ENCODE measurements around the gene PRDM7.
"Not testable (repeated sequence)": the region's sequence is repeated elsewhere in the genome, so short reads cannot be mapped to it uniquely, and the experiment has no call there.

Gene PRDM7

DNA sequence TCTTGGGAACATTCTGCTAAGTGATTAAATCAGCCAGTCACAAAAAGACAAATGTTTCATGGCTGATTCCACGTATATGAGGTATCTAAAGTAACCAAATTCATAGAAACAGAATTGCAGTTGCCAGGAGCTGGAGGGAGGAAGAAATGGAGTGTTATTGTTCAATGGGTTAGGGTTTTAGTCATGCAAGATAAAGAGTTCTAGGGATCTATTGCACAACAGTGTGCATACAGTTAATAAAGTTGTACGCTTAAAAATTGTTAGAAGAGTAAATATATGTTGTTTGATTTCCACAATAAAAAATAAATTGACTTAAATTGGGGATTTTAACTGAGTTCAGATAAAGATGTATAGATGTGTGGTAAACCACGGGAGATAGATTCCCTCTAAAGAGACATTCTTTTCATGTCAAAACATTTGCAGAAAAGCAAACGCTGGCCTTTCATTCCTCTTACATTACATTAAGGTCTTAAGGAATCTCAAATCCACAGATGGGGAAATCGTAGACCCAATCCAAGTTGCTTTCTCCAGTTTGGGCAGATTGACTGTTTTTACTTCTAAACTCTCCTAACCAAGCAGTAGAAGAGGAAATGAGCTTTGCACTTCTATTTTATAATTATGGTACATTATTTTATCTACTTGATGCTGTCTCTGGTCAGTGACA lies 4.6 kb downstream of the PRDM7 start:
- DNase-seq (ENCODE audit: low read depth) = no peak

DNA sequence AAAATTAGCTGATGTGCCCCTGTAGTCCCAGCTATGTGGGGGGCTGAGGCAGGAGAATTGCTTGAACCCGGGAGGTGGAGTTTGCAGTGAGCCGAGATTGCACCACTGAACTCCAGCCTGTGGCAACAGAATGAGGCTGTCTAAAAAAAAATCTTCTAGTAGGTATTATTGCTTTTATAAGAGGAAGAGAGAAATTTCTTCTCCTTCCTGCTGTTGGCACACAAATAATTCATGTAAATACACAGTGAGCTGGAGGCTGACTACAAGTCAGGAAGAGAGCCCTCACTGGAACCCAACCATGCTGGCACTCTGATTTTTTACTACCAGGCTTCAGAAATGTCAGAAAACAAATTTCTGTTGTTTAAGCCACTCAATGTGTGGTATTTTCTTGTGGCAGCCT lies 6.7 kb downstream of the PRDM7 start:
- DNase-seq (ENCODE audit: low read depth) = no peak

DNA sequence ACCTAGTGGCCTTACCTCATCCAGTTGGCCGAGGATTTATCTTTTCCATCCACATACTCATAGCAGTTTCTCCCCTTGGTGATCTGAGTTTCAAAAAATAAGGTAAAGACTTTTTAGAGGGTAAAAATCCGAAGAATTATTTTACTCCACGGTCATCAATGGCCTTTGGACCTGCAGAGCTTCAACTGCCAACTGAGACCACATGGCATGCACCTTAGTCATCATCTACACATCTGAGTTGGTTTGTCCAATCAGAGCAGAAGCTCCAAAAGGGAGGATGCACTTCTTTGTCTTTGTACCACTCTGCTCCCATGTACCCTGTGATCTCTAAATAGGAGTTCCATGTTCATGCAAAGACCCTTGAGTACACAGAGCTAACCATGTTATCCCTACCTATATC lies 15.7 kb downstream of the PRDM7 start:
- DNase-seq (ENCODE audit: low read depth) = no peak

DNA sequence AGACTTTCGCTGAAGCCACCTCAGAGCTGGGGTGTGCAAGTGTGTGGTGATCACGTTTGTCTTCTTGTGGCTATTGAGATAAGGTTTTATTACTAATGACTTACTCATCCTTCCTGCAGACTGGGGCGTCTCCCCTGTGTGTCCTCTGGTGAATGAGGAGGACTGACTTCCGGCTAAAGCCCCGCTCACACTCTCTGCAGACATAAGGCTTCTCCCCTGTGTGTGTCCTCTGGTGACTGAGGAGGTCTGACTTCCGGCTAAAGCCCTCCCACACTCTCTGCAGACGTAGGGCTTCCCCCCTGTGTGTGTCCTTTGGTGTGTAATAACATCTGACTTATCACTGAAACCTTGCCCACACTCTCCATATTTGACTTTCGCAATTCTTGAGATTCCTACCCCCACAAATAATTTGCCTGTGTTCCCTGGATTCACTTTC lies 19.4 kb downstream of the PRDM7 start:
- DNase-seq (ENCODE audit: low read depth) = no peak

DNA sequence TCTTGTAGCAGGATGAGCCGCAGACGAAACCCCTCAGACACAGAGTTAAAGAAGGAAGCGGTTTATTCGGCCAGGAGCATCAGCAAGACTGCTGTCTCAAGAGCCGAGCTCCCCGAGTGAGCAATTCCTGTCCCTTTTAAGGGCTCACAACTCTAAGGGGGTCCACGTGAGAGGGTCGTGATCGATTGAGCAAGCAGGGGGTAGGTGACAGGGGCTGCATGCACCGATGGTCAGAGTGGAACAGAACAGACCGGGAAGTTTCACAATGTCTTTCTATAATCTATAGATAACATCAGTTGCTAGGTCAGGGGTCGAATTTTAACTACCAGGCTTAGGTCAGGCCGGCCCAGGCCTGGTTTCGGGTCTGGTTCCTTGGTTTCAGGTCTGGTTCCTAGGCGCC lies 20.6 kb downstream of the PRDM7 start:
- DNase-seq (ENCODE audit: low read depth) = not testable (repeated sequence)

DNA sequence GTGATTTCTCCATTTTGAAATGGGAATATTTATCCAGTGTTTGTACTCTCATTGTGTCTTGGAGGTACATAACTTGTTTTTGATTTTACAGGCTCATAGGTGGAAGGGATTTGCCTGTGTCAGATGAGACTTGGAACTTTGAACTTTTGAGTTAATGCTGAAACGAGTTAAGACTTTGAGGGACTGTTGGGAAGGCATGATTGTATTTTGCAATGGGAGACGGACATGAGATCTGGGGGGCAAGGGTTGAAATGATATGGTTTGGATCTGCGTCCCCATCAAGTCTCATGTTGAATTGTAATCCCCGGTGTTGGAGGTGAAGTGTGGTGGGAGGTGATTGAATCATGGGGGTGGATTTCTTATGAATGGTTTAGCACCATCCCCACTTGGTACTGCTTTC lies 21.8 kb downstream of the PRDM7 start:
- no peak for DNase-seq (ENCODE audit: low read depth)

DNA sequence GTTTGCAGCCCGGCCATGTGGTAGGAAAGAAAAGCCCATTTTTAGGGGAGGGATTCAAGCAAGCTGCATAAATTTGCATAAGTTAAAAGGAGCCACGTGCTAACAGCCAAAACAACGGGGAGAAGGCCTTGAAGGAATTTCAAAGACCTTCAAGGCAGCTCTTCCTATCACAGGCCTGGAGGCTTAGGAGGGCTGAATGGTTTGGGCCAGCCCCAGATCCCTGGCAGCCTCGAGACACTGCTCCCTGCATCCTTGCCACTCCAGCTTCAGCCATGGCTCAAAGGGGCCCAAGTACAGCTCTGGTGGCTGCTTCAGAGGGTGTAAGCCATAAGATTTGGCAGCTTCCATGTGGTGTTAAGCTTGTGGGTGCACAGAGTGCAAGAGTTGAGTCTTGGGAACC lies 22.6 kb downstream of the PRDM7 start:
- no peak for DNase-seq (ENCODE audit: low read depth)

DNA sequence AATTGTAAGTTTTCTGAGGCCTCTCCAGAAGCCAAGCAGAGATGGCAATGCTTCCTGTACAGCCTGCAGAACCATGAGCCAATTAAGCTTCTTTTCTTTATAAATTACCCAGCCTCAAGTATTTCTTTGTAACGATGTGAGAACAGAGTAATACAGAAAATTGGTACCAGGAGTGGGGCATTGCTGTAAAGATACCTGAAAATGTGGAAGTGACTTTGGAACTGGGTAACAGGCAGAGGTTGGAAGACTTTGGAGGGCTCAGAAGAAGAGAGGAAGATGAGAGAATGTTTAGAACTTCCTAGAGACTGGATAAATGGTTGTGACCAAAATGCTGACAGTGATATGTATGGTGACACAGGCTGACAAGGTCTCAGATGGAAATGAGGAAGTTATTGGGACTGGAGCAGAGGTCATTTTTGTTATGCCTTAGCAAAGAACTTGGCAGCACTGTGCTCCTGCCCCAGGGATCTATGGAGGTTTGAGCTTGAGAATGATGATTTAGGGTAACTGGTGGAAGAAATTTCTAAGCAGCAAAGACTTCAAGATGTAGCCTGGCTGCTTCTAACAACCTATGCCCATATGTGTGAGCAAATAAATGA lies 23.1 kb downstream of the PRDM7 start:
- DNase-seq (ENCODE audit: low read depth) = no peak

DNA sequence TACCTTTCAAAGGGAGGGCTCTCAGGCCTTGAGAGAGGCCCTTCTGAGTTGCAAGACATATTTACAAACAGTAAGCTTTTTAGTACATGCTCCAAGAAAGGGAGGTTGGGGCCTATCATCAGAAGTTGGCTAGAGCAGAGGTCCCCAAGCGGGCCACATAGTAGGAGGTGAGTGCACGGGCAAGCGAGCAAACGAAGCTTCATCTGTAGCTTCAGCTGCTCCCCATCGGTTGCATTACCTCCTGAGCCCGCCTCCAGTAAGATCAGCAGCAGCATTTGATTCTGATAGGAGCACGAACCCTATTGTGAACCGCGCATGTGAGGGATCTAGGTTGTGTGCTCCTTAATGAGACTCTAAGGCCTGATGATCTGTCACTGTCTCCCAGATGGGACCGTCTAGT lies 26.2 kb downstream of the PRDM7 start:
- DNase-seq (ENCODE audit: low read depth) = no peak

DNA sequence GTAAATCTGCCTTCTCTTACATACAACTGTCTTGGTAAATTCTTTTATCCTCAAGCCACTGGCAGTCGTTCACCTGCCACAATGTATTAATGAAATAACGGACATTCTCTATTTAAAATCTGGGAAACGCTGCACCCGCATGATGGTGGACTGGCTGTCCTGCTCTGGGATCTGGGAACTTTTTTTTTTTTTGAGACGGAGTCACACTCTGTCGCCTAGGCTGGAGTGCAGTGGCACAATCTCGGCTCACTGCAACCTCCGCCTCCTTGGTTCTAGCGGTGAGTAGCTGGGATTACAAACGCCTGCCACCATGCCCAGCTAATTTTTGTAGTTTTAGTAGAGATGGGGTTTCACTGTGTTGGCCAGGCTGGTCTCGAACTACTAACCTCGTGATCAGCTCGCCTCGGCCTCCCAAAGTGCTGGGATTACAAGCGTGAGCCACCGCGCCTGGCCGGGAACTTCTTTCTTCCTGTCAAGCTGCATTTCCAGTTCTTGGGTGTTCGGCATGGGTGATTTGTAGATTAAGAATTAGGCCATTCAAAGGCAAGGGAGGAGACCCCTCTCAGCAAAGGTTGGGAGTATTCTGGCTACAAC lies 28.3 kb downstream of the PRDM7 start:
- DNase-seq (ENCODE audit: low read depth) = no peak

DNA sequence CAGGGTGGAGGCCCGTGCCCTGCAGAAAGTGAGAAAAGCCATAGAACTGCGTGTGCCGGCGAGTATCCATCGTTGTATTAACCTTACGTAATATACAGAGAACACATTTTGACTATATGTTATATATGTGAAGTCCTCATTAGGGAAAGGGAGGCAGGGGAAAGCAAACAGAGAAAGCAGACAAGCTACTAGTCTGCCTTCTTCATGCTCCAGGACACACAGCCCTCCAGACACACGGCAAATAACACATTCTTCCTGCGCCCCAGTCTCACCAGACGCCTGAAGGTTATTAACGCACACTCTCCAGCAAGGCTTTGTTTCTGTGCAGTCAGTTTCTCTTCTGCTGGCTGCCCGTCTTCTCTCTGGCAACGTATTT lies 28.8 kb downstream of the PRDM7 start:
- DNase-seq (ENCODE audit: low read depth) = no peak

DNA sequence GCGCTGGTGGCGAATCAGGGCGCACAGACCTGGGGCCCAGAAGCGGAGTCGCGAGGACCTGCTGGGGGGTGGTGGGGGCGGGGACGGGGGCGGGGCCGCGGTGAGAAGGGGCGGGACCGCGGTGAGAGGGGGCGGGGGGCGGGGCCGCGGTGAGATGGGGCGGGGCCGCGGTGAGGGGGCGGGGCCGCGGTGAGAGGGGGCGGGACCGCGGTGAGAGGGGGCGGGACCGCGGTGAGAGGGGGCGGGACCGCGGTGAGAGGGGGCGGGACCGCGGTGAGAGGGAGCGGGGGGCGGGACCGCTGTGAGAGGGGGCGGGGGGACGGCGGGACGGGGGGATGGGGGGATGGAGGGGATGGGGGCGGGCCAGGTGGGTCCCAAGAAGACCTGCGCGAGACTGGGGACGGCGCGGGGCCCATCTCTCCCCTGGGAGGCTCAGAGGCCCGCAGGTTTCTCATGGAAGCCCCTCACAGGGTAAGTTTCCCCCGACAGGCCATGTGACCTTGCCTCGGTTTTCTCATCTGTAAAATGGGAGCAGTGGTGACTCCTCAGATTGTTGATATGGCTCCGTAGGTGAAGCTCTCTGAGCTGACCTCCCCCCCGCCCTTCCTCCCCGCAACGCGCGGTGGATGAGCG lies 29.3 kb downstream of the PRDM7 start:
- DNase-seq (ENCODE audit: low read depth) = no peak

DNA sequence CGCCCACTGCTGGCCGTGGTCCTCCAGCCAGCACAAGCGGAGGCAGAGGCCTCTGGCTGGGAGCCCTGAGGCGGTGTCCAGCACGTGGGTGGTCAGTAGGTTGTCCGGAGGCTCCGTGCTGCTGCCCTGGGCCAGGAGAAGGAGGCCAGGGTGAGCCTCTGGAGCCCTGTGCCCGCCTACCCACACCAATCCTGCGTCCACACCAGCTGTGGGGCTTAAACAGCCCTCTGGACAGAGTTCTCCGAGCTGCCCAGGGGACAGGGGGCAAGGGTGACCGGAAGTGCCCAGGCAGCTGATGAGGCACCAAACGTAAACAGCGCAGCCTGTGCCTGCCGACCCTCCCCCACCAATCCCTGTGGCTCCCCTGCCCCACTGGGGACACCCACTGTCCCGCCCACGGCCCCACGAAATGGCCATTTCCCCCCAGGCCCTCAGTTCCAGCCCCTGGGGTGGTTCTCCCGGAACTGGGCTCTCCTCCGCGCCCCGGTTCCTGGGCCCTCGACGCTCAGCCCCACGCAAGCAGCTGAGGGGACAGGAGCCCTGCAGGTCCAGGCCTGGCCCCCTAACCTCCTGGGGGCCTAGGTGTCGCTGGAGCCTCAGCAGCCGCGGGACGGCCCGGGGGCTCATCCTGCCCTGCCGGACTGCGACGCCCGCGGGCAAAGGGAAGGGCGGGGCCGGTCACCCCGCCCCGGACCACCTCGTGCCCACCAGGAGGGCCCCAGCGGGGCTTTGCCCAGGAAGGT lies 30.0 kb downstream of the PRDM7 start:
- no peak for DNase-seq (ENCODE audit: low read depth)

DNA sequence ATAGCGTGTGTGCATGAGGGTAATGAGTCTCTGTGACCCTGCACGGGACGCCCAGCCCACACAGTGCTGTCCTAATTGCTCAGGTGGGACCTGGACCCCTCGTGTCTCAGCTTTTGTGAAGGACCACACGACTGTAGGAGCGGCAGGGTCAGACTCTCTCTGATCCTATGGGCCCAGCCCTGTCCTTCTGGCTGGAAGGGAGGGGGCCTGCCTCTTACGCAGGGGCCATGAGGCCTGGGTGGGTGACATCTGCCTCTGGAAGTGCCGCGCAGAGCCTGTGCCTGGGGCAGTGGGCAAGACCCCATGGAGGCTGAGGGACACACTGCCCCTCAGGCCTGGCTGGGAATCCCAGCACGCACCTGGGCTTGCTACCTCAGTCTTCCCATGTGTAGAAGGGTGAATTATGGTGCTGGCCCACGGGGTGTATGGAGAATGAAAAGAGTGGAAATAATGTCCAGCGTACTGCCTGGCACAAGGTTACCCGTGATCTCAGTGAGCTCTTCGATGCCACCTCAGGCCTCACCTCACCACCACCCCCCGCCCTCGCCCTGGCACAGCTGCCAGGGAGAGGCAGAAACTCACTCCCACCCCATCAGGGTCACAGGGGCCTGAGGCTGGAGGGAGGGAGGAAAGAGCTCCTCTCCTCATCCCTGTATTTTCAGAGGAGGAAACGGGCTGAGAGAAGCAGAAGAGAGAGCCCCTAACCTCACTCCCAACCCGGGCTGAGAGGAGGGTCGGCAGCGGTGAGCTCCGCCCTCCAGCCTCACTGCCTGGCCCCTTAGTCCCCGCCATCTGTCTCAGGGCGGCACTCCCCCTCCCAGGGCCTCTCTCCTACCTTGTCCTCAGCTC lies 30.8 kb downstream of the PRDM7 start:
- no peak for DNase-seq (ENCODE audit: low read depth)

DNA sequence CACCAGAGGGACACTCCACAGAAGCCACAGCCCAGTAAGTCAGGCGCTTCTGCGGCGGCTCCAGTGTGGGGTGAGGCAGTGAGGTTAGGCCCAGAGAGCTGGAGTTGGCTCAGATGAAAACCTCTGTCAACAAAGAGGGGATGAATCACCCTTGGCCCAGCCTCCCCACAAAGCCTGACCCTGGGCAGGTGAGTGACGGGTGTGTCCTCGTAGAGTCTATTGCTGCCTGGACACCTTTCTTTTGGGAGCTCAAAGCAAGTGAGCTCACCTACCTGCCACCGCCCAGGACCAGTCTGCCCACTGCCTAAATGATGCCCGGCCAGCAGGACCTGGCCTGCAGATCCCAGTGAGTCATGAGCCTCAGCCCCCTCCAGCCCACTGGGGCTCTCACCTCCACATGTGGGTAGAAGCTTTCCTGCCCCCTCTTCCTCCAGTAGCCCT lies 33.0 kb downstream of the PRDM7 start:
- DNase-seq (ENCODE audit: low read depth) = no peak

DNA sequence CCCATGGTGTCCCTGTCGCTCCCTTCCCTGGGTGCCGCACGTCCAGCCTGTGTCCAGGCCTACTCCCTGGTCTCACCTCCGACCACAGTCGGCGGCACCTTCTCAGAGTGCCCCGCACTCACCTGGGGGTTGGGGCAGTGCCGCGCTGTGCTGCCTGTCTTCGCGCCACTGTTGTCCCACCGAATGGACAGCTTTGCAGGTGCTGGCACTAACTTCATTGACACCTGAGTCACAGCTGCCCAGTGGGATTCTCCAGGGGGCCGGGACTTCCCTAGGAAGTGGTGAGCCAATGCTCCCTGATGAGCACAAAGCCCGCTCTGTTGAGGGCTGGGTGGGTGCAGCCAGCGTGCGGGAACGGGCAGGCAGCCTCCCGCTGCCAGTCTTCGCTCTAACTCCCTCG lies 33.6 kb downstream of the PRDM7 start:
- DNase-seq (ENCODE audit: low read depth) = no peak

DNA sequence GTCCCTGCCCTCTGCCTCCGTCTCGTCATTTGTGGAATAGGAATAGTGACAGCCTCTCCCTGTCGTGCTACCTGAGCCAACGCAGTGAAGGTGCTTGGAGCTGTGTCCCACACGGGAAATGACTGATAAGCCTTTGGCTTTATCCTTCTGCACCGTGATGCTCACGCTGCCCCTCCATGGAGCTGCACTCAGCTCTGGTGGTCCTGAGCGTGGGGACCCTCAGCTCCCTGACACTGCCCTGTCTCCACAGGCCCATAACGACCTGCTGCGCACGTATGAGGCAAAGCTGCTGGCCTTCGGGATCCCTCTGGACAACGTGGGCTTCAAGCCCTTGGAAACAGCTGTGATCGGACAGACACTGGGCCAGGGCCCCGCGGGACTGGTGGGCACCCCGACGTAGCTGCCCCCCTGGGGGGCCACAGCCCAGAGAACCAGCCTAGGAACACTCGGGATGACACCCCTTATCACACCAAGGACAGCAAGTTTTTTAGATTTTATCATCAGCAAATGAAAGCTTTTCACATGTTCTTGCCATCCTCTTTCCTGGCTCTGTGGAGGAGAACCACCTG lies 34.1 kb downstream of the PRDM7 start:
- no peak for DNase-seq (ENCODE audit: low read depth)

DNA sequence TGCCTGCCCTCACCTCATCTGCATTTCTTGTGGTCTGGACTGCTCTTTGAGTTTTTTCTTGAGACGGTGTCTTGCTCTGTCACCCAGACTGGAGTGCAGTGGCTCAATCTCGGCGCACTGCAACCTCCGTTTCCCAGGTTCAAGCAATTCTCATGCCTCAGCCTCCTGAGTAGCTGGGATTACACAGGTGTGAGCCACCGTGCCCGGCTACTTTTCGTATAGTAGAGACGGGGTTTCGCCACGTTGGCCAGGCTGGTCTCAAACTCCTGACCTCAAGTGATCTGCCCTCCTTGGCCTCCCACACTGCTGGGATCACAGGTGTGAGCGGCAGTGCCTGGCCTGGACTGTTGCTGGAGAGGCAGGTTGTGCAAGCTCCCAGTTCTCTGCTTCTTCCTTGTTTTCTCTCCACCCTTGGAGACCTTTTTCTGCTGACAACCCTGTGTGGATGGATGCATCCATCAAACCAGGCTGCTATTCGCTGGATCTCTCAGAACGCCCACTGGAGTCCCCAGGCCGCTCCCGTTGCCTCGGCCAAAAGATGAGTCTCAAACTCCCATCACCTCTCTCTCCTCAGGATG lies 35.1 kb downstream of the PRDM7 start:
- DNase-seq (ENCODE audit: low read depth) = no peak

DNA sequence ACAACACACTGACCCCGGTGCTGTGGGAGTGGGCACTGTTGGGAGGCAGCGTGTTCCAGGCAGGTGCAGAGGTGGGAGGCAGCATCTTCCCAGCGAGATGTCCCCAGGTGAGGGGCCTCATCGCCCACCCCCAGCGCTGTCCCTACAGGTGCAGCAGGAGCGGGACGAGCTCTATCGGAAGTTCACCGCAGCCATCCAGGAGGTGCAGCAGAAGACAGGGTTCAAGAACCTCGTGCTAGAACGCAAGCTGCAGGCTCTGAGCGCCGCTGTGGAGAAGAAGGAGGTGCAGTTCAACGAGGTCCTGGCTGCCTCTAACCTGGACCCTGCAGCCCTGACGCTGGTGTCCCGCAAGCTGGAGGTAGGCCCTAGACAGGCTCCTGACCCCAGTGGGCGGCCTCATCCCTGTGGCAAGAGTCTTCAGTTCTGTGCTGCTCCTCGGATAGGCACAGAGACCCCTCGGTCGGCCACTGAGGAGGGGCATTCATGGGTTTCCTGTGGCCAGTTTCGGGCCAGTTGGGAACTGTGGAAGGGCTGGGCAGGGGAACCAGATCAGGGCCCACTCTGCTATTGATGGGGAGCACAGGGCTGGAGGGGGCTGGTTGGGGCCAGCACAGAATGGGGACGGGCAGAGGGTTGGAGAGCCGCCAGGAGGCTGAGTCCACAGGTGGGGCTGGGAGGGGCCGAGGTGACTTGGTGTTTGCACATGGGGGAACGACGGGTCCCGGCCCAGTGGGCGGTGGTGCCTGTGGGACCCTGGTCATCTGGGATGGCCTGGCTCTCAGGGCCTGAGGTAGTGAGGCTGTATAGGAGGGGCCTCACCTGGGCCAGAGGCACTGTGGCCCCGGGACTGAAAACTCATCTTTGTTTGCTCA lies 36.7 kb downstream of the PRDM7 start:
- no peak for DNase-seq (ENCODE audit: low read depth)

DNA sequence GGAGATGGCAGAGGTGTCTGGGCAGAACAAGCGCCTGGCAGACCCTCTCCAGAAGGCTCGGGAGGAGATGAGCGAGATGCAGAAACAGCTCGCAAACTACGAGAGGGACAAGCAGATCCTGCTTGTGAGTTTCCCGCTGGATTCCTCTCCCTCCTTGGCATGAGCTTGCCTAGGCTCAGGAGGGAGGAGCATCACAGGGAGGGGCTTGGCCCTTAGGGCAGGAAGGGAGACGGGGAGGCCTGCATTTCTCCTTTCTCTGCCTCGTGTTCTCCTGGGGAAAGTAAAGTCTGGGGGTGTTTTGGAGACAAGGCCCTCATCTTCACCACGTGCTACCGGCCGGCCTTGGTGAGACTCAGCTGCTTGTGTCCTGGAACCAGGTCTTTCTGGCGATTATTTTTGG lies 39.9 kb downstream of the PRDM7 start:
- no peak for DNase-seq (ENCODE audit: low read depth)
